D341Med (cell line): ENCODE results near the gene DPM2.

Source experiments
- DNase-seq: peaks from one replicate; pipeline ENCODE4 v3.0.0; 2012; ENCODE audit warnings: low spot score

DPM2 gene

GRCh38 chr9:127936347-127936852, 1.3 kb downstream of the DPM2 start:
- no peak for DNase-seq

GRCh38 chr9:127935765-127936221, 1.9 kb downstream of the DPM2 start:
- DNase-seq, result no peak

DNA sequence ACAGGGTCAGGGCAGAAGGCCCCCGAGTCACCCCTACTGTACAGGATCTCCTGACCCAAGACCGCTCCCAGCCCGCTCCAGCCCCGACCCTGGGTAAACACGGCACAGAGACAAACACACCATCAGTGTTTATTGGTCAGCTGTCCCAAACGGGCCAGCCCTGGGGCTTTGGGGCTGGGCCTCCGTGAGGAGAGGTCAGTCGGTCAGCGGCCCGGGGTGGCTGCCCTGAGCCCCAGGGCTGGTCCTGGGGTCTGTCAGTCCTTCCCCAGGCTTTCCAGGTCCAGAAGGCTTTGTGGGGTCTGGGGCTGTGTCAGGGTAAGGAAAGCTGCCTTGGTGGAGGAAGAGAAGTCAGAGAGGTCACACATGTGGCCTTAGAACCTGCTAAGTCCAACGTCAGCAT, 2.7 kb downstream of the DPM2 start:
- no peak for DNase-seq

GRCh38 chr9:127934248-127934647, 3.4 kb downstream of the DPM2 start:
- DNase-seq, result no peak

DNA sequence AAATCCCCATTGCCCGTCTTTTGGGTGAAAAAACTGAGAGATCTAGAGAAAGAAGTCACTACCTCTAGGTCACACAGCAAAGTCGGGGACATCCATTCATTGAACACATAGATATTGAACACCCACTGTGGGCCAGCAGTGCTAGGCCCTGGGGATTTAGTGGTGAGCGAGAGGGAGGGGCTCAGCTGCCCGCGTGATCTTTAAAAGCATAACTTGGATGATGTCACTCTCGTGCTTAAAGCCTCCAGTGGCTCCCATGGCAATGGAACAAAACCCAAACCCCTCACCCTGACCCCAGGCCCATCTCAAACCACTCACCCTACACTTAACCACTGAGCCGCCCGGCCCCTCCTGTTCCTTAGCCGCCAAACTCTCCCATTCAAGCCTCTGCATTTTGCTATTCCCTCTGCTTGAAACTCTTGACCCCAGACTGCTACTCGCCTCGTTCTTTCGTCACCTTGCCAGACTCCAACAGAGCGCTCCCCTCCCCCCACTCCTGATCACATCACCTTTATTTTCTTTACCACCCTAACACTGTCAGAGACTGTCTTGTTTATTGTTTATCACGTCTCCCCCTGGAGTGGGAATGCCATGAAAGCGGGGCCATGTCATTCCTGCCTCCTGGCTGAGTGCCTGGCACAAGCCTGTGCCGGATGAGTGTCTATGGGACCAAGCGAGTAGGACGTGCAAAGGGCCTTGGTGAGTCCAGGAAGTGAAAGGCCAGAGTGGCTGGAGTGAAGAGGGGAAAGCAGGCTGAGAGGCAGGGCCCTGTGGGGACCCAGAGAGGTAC, 6.4 kb downstream of the DPM2 start:
- DNase-seq, result no peak

- DNase-seq, result peak; percentile 97
These were observed 7.2 kb downstream of the DPM2 start, which contains the start of gene PIP5KL1 for GRCh38 chr9:127930231-127931091. Gene PIP5KL1, minus strand, starts transcription at chr9:127930777. Its CDS starts 25 bp downstream, at chr9:127930752.

- DNase-seq, result no peak
These were observed 8.1 kb downstream of the DPM2 start for GRCh38 chr9:127929625-127929979.

- DNase-seq, result no peak
These were observed 8.7 kb downstream of the DPM2 start for GRCh38 chr9:127928676-127929624.

- DNase-seq, result no peak
These were observed 9.5 kb downstream of the DPM2 start for GRCh38 chr9:127927988-127928675.

GRCh38 chr9:127927201-127927987, 10.3 kb downstream of the DPM2 start:
- DNase-seq, result no peak

DNA sequence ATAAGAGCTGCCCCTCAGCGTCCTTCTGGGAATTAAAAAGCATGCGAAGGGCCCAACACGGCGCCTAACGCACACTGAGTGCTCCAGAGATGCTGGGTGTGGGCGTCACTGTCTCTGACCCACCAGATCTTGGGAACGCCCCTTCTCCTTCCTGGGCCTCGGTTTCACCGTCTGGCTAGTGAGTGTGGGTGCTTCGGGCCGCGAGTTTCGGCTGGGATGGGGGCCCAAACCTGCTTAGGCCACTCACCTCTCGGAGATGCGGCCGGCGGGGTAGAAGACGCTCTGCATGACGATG, 10.8 kb downstream of the DPM2 start:
- DNase-seq, result no peak

- no peak for DNase-seq
These were observed 11.4 kb downstream of the DPM2 start for GRCh38 chr9:127925959-127926905.

GRCh38 chr9:127924736-127925444, 12.8 kb downstream of the DPM2 start:
- no peak for DNase-seq

DNA sequence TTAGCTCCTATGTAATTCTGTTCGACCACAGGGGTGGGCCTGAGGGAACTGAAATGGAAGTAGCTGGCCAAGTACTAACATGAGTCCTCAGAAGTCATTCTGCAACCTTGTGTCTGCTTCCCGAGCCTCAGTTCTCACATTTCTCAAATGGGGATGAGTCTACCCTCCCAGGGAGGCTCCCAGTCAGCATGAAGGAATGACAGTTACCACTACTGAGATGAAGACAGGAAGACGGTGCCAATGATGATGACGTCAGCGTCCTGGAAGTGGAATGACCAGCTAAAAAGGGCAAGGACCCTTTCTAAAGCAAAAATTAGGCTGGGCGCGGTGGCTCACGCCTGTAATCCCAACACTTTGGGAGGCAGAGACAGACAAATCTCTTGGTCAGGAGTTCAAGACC, 13.9 kb downstream of the DPM2 start:
- no peak for DNase-seq

DNA sequence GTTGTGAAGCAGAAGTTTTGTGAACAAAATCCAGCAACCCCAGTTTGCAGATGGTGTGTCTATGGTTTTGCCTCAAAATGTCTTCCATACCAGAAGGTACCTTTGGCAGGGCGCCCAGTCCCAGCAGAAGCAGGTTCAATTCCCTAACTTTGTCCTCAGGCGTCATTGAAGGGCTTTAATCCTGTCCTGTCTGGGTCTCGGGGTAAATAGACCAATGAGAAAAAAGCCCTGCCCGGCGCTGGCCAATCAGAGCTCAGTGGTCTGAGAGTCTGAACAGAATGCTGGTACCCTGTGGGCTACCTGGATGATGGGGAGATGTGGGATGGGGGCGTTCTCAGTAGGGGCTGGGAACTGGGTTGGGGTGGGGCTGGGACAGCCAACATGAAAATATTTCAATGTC, 14.6 kb downstream of the DPM2 start:
- DNase-seq, result peak; percentile 52

DNA sequence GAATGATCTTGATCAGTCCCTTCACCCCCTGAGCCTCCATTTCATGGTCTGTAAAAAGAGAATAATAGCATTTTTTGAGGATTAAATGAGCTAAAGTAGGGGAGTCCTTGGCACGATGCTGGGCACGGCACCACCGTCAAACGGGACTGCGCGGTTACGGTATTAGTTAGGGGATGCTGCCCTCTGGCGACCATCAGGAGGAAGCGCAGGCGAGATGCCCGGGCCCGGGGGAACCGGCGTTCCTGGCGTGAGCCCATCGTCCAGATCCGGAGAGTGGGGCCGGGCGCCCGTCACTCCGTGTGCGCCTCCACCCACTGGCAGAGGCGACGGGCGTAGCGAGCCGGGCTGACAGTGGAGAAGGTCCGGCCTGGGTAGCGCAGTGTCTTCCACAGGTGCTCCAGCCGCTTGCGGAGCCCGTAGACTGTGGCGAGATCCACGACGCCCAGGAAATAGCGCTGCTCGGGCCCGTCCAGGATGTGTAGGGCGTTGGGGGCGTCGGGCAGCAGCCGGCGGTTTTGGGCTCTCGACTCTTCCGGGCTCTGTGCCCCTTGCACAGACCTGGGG, 16.0 kb downstream of the DPM2 start:
- peak; percentile 89 for DNase-seq

DNA sequence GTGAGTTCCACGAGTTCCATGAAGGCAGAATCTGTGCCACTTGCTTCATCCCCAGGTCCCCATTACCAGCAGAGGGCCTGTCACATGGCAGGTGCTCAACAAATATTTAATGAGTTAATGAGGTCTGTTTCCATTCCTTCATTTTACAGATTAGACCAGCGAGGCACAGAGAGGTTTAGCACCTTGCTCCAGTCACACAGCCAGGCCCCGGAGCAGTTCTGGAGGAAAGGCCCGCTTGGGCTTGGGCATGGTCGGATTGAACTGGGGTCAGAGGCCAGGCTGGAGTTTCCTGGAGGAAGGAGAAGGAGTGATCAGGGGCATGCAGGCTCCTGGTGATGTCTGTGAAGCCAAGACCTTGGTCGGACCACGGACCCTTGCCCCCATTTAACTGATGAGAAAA, 16.9 kb downstream of the DPM2 start:
- no peak for DNase-seq

GRCh38 chr9:127919253-127919815, 18.3 kb downstream of the DPM2 start:
- no peak for DNase-seq
